ENCODE results near the gene SMARCAD1. TPM values are rescaled to one million over a fixed set of nuclear protein-coding genes. Genes with fewer than 3 reads are reported as not detected.

The SMARCAD1 gene
- polyA plus RNA-seq, 1 of the 3 experiments (the other 2 are of a cell fraction): 10.7 TPM

GRCh38 chr4:94159790-94160189 lies 47.9 kb upstream of the SMARCAD1 start:
- 36% methylated on average over 1 of the region's 1 CpG for WGBS (ENCODE audit: low lambda C conversion rate)
- no peak for DNase-seq
- TF ChIP-seq POLR2AphosphoS5 (IDR thresholded peaks at IDR 0.05; ENCODE audit: low read depth, low read length) (no peak), GATA2 (CRISPR knock-in tag; IDR thresholded peaks at IDR 0.05) (no peak), ELF1 (IDR thresholded peaks at IDR 0.05) (no peak), FOXM1 (IDR thresholded peaks at IDR 0.05; ENCODE audit: low read depth) (no peak), RAD21 (IDR thresholded peaks at IDR 0.05; ENCODE audit: low read length) (no peak), REST (IDR thresholded peaks at IDR 0.05; ENCODE audit: low read depth, low read length) (no peak), GABPA (IDR thresholded peaks at IDR 0.05; ENCODE audit: low read depth) (no peak), SMC3 (IDR thresholded peaks at IDR 0.05; ENCODE audit: low read depth, low read length) (no peak), TAF1 (IDR thresholded peaks at IDR 0.05; ENCODE audit: borderline replicate concordance, low read depth, low read length) (no peak), ZBTB33 (IDR thresholded peaks at IDR 0.05; ENCODE audit: borderline replicate concordance, low read depth) (no peak), TCF12 (IDR thresholded peaks at IDR 0.05) (no peak), NFIC (IDR thresholded peaks at IDR 0.05; ENCODE audit: borderline replicate concordance) (no peak), FOXJ3 (CRISPR knock-in tag; IDR thresholded peaks at IDR 0.05) (no peak), SIN3A (IDR thresholded peaks at IDR 0.05; ENCODE audit: borderline replicate concordance, low read depth, low read length) (no peak), RFX5 (IDR thresholded peaks at IDR 0.05; ENCODE audit: low read length) (no peak), FOSL2 (IDR thresholded peaks at IDR 0.05; ENCODE audit: borderline replicate concordance, low read depth) (no peak), MAX (IDR thresholded peaks at IDR 0.05; ENCODE audit: low read depth) (no peak), EZH2phosphoT487 (IDR thresholded peaks at IDR 0.05; ENCODE audit: borderline replicate concordance, low read depth) (no peak), EP300 (IDR thresholded peaks at IDR 0.05; ENCODE audit: borderline replicate concordance in 1 of 2, low read depth in 1 of 2, low read length in 1 of 2) (no peak)
- no peaks in the 10 kb centered on the region for H3K9me2 ChIP-seq
- H2AFZ ChIP-seq (ENCODE audit: low read depth): no peak overlapping the region
- no peaks in the 10 kb centered on the region for H3F3A ChIP-seq (replicated peaks; ENCODE audit: insufficient read depth)
- H3K4me1 ChIP-seq (ENCODE audit: control insufficient read depth in 1 of 2, insufficient read depth in 2 of 2, low read depth in 1 of 2, low read length in 1 of 2): no peaks in the 10 kb centered on the region
- ChIA-PET POLR2A (no interaction called here), CTCF (interaction anchor here (0.7 kb wide), 1 partner anchor 245 kb away, joined by 4 read pairs; no protein-coding TSS in a partner anchor)
- H3K27me3 ChIP-seq (ENCODE audit: insufficient read depth): no peaks in the 10 kb centered on the region
- no peaks in the 10 kb centered on the region for H3K9me3 ChIP-seq
- H3K36me3 ChIP-seq (replicated peaks in 1 of 2; ENCODE audit: control insufficient read depth in 1 of 2, insufficient read depth in 2 of 2, low read length in 1 of 2): no peaks in the 10 kb centered on the region
- H3K4me2 ChIP-seq: no peak overlapping the region
- no peaks in the 10 kb centered on the region for H4K20me1 ChIP-seq (ENCODE audit: insufficient read depth)
- H3K79me2 ChIP-seq (ENCODE audit: insufficient read depth): no peaks in the 10 kb centered on the region
- H3K9ac ChIP-seq: no peak overlapping the region
- no peak overlapping the region for H3K27ac ChIP-seq (ENCODE audit: low read depth in 2 of 2, low read length in 1 of 2)
- H3K4me3 ChIP-seq (ENCODE audit: low read depth in 2 of 2, low read length in 1 of 2): no peak overlapping the region
